ENCODE measurements around the gene TESMIN.

Gene TESMIN

GRCh38 chr11:68762481-68762880 is 11.2 kb upstream of the TESMIN start:
- no peak for DNase-seq (ENCODE audit: low read depth)

DNA sequence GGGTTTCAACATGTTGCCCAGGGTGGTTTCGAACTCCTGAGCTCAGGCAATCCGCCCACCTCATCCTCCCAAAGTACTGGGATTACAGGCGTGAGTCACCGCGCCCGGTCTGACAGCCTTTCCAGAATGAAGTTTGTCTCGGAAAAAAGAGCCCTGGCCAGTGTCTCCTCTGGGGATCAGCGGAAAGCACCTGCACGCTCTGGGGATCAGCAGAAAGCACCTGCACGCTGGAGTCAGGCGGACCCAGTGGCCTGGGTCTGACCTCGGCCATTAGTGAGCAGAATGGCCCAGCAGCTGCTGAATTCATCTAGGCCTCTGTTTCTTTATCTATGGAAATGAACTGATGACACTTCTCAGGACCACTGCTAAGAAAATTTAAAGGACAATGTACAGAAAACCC is 10.5 kb upstream of the TESMIN start:
- no peak for DNase-seq (ENCODE audit: low read depth)

GRCh38 chr11:68759991-68760390 is 8.7 kb upstream of the TESMIN start:
- DNase-seq (ENCODE audit: low read depth), result no peak

GRCh38 chr11:68757711-68758110 is 6.4 kb upstream of the TESMIN start:
- DNase-seq (ENCODE audit: low read depth), result no peak

GRCh38 chr11:68756171-68756766 is 4.9 kb upstream of the TESMIN start:
- DNase-seq (ENCODE audit: low read depth), result no peak

DNA sequence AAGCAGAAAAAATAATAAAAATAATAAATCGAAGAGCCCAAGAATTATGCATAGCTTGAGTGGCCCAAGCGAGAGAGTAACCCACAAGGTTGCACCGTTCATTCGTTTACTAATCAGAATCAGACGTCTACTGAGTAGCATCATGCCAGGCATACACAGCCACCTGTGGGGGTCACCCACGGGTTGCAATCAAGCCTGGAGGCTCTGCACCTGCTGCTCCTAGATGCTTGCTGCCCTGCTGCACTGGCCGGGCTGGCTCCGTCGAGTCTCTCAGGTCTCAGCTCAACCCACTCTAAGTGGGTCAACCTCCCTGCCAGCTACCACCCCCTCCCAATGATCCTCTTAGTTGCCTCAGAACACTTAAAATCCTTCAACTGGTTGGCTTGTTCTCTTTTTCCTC is 2.0 kb upstream of the TESMIN start:
- DNase-seq (ENCODE audit: low read depth), result no peak

DNA sequence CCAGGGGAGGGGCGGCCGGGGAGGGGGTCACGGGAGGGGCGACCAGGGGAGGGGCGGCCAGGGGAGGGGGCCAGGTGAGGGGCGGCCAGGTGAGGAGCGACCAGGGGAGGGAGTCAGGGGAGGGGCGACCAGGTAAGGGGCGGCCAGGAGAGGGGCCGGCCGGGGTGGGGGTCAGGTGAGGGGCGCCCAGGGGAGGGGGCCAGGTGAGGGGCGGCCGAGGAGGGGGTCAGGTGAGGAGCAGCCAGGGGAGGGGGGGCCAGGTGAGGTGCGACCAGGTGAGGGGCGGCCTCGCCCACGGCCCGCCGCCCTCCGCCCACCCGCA is 355 bp downstream of the TESMIN start:
- no peak for DNase-seq (ENCODE audit: low read depth)

DNA sequence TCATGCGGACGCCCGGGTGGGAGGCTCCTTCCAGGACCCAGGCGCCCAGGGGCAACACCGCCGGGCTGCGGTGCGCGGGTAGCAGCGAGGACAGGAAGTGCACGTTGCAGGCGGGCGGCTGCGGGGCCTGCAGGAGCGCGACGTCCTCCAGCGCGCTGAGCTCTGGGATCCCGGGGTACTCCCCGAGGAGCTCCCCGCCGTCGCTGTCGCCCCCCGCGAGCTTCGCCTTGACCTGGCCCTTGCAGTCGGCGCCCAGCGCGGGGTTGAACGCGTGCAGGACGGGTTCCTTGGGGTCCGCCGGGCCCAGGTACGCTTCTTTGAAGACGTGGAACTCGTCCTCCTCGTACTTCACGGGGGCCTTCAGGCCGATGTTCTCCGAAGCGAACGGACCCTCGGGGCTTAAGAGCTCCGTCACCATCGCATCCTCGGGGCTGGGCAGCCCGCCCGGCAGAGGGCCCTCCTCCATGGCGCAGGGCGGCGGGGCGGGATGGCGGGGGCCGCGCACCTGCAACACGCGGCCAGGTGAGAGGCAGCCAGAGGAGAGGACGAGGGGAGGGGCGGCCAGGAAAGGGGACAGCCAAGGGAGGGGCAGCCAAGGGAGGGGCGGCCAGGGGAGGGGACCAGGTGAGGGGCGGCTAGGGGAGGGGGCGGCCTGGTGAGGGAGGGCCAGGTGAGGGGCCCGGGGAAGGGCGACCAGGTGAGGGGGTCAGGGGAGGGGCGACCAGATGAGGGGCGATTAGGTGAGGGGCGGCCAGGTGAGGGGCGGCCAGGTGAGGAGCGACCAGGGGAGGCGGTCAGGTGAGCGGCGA is 921 bp downstream of the TESMIN start:
- DNase-seq (ENCODE audit: low read depth), result peak; percentile 11

DNA sequence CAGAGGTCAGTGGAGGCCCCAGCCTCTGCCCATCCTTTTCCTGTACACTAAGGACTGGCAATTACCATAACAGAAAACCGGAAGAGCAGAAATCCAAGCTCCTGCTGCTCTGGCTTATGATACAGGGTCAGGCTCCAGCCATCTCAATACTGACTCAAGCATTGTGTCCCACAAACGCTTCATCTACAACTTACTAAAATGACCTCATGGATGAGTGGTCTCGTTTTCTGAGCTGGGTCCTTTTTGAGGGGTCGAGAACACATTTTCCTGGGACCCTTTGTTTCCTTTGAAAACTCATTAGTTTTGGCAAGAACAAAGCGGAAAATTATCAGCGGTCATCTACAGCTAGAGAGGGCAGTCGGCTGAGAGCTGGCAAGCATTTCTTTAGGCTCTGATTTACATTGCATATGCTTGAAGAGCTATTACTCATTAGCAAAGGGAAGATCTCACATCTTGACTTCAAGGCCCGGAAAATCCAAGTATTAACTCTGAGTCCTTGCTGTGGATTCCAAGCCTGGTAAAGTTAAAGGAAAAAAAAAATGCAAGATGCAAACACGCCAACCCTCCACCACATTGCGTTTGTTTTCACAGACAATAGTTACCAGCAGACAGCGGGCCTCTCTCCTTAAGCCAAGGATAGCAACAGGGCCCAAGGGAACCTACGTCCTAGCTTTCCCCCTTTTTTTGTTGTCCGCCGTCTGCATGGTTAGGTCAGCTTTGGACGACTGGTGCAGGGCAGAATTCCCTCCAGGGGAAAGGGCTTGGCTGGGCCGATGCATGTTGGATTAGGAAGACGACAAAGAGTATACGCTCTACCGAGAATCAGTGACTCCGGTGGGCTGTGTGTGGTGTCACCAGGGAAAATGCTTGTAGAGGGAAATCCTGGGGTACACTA is 1.8 kb downstream of the TESMIN start:
- no peak for DNase-seq (ENCODE audit: low read depth)

- DNase-seq (ENCODE audit: low read depth), result no peak
Observed at GRCh38 chr11:68748061-68748460, 3.3 kb downstream of the TESMIN start.

DNA sequence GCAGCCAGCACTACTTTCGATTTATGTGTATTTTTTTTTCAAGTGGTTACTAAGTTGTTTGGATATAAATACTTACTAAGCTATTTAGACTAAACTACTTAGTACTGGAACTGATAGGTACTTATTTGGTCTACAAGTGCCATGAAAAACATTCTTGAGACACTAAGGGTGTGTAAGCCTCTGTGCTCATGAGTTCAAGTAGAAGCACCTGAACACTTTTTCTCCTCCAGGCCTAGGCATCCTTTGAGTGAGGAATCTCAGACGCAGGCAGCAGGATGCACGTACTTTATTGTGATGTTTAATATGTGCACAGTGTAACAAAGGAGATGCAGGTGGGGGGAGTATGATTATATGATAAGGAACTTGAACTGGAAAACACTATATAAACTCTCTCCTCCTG is 7.8 kb downstream of the TESMIN start:
- no peak for DNase-seq (ENCODE audit: low read depth)

DNA sequence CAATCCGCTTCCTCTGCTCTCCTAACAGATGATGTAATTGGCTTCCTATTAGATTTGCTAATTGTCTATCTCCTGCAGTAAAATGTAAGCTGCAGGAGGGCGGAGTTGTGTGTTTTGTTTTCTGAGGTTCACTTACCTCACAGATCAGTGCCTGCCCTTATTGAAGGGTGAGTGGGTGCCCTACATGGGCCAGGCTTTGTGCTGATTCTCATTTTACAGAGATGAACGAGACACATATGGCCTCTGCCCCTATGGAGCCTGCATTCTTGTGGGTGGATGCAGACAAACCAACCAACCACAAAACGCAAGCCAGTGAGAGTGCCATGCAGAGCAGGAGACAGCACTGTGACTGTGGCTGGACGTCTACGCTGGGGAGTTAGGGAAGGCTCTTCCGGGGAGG is 9.9 kb downstream of the TESMIN start:
- no peak for DNase-seq (ENCODE audit: low read depth)

DNA sequence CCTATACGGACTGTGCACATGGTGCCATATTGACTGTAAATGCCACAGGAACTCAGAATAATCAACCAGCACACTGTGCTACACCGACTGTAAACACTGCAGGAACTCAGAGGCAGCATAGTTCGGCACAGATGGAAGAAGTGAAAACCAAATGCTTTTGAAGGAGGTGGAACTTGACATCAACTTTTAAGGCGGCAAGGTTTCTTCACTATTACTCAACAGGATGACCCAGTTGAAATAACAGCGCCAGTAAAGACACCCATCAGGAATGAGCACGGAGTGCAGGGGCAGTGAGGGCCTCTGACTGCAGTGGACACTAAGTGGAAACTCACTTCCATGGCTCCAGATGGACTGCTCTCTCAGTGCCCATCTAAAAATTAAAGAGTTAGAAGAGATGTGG is 15.7 kb downstream of the TESMIN start:
- no peak for DNase-seq (ENCODE audit: low read depth)

- DNase-seq (ENCODE audit: low read depth), result no peak
Observed at GRCh38 chr11:68735125-68735524, 16.2 kb downstream of the TESMIN start.

- DNase-seq (ENCODE audit: low read depth), result no peak
Observed at GRCh38 chr11:68734111-68734510, 17.2 kb downstream of the TESMIN start.

DNA sequence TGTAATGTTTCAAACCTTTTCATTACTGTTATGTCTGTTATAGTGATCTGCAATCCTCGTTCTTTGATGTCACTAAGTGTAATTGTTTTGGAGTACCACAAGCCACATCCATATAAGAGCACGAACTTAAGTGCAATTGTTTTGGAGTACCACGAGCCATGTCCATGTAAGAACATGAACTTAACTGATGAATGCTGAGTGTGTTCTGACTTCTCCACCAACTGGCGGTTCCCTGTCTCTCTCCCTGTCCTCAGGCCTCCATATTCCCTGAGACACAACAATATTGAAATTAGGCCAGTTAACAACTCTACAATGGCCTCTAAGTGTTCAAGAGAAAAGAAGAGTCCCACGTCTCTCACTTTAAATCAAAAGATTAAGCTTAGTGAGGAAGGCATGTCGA is 23.5 kb downstream of the TESMIN start:
- DNase-seq (ENCODE audit: low read depth), result no peak

DNA sequence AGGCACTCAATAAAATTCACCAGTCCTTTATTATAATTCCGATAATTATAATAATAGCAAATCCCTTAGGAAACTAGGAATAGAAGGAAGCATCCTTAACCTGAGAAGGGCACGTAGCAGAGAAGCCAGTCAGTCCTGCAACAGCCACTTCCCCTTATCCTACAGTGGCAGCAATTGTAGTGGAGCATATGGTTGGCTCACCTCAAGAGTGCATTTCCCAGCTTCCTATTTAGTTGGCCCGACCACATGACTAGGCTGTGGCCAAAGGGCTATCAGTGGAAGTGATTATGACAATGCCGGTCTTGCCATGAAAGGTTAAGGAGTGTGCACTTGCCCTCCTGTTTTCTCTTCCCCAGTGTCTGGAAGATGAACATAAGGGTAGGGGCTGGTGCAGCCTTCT is 27.0 kb downstream of the TESMIN start:
- DNase-seq (ENCODE audit: low read depth), result no peak

GRCh38 chr11:68722143-68722542 is 29.2 kb downstream of the TESMIN start:
- no peak for DNase-seq (ENCODE audit: low read depth)

GRCh38 chr11:68721075-68721474 is 30.2 kb downstream of the TESMIN start:
- no peak for DNase-seq (ENCODE audit: low read depth)

- DNase-seq (ENCODE audit: low read depth), result no peak
Observed at GRCh38 chr11:68715456-68716122, 35.7 kb downstream of the TESMIN start.

DNA sequence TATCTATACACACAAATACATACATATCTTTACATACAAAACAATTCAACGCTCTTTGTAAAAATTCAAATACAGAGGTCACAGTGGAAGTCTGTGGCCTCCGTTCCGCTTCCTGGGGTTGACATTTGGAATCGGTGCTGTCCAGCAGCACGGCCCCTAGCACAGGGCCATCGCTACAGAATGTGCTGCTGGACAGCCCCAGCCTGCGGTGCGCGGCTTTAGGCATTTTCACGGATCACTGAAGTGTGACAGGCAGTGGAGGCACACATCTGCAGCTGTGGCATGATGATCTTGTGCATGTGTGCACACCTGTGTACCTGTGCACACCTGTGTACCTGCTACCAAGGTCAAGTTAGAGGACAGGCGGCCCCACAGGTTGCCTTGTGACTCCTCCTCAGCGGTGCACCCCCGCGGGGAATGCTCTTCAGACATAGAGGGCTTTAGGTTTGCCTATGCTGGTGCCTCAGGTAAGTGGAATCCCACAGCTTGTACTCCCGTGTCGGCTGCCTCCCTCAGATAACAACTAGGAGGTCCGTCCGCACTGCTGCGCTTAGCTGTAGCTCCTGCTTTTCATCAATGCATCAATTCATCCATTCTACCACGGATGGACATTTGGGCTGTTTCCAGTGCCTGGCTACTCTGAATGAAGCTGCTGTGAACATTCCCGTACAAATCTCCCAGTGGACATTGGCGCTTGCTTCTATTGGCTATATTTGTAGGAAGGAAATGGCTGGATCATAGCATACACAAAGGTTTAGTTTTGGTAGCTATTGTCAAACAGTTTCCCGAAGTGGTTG is 37.1 kb downstream of the TESMIN start:
- no peak for DNase-seq (ENCODE audit: low read depth)

- no peak for DNase-seq (ENCODE audit: low read depth)
Observed at GRCh38 chr11:68711114-68711513, 40.2 kb downstream of the TESMIN start.
